ENCODE data around the gene NDUFS2.
A peak's percentile ranks its signal among the peaks of the same experiment; 100 is the strongest.

Gene NDUFS2

DNA sequence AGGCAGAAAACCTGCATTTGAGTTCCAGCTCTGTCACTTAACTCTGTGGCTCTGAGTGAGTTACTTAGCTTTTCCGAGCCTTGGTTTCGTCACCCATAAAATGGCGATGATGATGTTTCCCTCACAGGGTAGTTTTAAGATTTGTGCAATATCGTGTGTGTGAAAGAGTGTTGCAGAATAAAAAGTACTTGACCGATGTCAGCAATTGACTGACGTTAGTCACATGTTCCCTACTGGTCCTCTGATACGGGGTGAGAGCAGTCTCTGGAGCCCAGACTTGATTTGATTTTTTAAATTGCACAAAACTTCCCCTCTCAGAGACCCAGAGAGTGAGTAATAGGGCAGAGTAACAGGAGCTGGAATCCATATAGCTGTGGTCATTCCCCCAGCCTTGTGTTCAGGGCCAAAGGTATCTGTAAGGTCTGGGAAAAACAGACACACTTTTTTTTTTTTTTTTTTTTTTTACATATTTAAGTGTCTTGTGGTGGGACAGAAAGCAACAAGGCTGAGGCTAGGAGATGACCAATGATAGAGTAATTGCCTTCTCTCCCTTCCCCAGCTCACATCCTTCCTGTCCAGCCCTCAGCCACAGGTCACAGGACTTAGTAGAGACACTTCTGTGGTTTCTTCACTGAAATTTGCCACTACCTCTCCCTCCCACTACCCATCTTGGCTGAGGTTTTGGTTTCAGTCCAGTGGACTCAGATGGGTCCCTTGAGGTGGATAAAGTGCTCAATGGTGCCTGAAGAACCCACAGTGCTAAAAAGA is 15.0 kb downstream of the NDUFS2 start:
- H3K4me3 ChIP-seq (ENCODE audit: low read length), result no peak overlapping the region
- H3K9me3 ChIP-seq (ENCODE audit: control insufficient read depth, insufficient read depth, low read length), result no peaks in the 10 kb centered on the region
- H3K9me2 ChIP-seq (replicated peaks; ENCODE audit: control insufficient read depth, low read length), result no peaks in the 10 kb centered on the region
- H3K27me3 ChIP-seq (ENCODE audit: control insufficient read depth, low read length), result no peaks in the 10 kb centered on the region
- peaks cover 28% of the 10 kb centered on the region for H3K4me1 ChIP-seq (ENCODE audit: control insufficient read depth, low read length)
- H3K4me2 ChIP-seq (ENCODE audit: low read length), result peak overlapping the region; percentile 42
- no peaks in the 10 kb centered on the region for H3K79me2 ChIP-seq (ENCODE audit: control insufficient read depth, low read length)
- peaks cover 3% of the 10 kb centered on the region for H3F3A ChIP-seq (ENCODE audit: control insufficient read depth, insufficient read depth)
- H4K20me1 ChIP-seq (ENCODE audit: control insufficient read depth, insufficient read depth, low read depth, low read length), result no peaks in the 10 kb centered on the region
- no peak overlapping the region for H3K27ac ChIP-seq (ENCODE audit: low read depth, low read length)
- TF ChIP-seq EZH2phosphoT487 (IDR thresholded peaks at IDR 0.05; ENCODE audit: borderline replicate concordance, low read length), result no peak
- TF ChIP-seq, protein P1, sequence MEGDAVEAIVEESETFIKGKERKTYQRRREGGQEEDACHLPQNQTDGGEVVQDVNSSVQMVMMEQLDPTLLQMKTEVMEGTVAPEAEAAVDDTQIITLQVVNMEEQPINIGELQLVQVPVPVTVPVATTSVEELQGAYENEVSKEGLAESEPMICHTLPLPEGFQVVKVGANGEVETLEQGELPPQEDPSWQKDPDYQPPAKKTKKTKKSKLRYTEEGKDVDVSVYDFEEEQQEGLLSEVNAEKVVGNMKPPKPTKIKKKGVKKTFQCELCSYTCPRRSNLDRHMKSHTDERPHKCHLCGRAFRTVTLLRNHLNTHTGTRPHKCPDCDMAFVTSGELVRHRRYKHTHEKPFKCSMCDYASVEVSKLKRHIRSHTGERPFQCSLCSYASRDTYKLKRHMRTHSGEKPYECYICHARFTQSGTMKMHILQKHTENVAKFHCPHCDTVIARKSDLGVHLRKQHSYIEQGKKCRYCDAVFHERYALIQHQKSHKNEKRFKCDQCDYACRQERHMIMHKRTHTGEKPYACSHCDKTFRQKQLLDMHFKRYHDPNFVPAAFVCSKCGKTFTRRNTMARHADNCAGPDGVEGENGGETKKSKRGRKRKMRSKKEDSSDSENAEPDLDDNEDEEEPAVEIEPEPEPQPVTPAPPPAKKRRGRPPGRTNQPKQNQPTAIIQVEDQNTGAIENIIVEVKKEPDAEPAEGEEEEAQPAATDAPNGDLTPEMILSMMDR (IDR thresholded peaks at IDR 0.05; ENCODE audit: low read depth, low read length, poor library complexity, severe bottlenecking), result no peak
- peaks cover 22% of the 10 kb centered on the region for H3K36me3 ChIP-seq (ENCODE audit: control insufficient read depth, low read length)

DNA sequence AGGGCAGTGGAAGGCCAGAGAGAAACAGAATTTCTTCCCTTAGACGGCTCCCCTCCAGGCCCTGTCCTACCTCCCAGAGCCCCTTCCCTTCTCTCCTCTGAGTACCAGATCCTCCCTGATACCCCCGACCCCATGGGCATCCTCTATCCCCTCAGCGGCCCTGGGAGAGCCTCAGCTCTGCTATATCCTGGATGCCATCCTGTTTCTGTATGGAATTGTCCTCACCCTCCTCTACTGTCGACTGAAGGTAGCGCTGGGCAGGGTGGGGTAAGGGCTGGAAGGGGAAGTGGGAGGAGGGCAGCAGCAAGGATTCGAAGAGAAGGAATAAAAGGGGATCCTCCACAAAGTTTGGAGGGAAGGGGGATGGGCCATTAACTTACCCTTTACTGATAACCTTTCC is 15.7 kb downstream of the NDUFS2 start:
- no peaks in the 10 kb centered on the region for H3K27me3 ChIP-seq (ENCODE audit: control insufficient read depth, low read length)
- H3K4me2 ChIP-seq (ENCODE audit: low read length), result peak overlapping the region; percentile 42
- no peak for TF ChIP-seq EZH2phosphoT487 (IDR thresholded peaks at IDR 0.05; ENCODE audit: borderline replicate concordance, low read length)
- TF ChIP-seq, protein P1 (IDR thresholded peaks at IDR 0.05; ENCODE audit: low read depth, low read length, poor library complexity, severe bottlenecking), result no peak
- H3K4me3 ChIP-seq (ENCODE audit: low read length), result no peak overlapping the region
- peaks cover 3% of the 10 kb centered on the region for H3F3A ChIP-seq (ENCODE audit: control insufficient read depth, insufficient read depth)
- no peaks in the 10 kb centered on the region for H4K20me1 ChIP-seq (ENCODE audit: control insufficient read depth, insufficient read depth, low read depth, low read length)
- peaks cover 17% of the 10 kb centered on the region for H3K36me3 ChIP-seq (ENCODE audit: control insufficient read depth, low read length)
- H3K79me2 ChIP-seq (ENCODE audit: control insufficient read depth, low read length), result no peaks in the 10 kb centered on the region
- no peaks in the 10 kb centered on the region for H3K9me3 ChIP-seq (ENCODE audit: control insufficient read depth, insufficient read depth, low read length)
- H3K9me2 ChIP-seq (replicated peaks; ENCODE audit: control insufficient read depth, low read length), result no peaks in the 10 kb centered on the region
- no peak overlapping the region for H3K27ac ChIP-seq (ENCODE audit: low read depth, low read length)
- H3K4me1 ChIP-seq (ENCODE audit: control insufficient read depth, low read length), result peaks cover 28% of the 10 kb centered on the region

DNA sequence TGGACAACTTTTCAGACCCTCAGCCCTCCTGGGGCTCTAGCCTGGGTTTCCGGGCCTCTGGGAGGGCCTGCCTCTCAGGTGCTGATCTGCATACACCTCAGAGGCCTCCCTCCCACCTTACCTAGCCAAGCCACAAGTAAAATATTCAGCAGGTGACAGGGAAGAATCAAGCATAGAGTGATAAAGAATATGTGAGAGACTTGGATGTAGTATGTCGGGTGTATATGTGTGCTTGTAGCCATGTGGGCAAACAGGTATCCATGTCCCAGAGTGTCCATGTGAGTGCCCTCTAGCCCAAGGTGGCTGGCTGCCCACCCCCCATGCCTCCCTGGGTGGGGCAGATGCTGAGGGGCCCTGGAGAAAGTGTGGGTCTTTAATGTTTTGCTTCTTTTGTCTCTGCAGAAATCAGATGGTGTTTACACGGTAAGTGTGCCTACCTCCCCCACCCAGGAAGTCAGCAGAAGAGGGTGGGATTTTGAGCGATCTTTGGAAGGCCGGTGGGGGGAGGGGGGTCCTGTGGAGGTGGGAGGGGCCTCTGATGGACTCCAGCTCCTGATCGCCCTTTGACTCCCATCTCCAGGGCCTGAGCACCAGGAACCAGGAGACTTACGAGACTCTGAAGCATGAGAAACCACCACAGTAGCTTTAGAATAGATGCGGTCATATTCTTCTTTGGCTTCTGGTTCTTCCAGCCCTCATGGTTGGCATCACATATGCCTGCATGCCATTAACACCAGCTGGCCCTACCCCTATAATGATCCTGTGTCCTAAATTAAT is 16.3 kb downstream of the NDUFS2 start:
- Histone ChIP-seq H3K27ac (ENCODE audit: low read depth, low read length) (no peak overlapping the region), H3F3A (ENCODE audit: control insufficient read depth, insufficient read depth) (peaks cover 3% of the 10 kb centered on the region), H3K4me2 (ENCODE audit: low read length) (peak overlapping the region; percentile 42), H3K79me2 (ENCODE audit: control insufficient read depth, low read length) (no peaks in the 10 kb centered on the region), H3K4me1 (ENCODE audit: control insufficient read depth, low read length) (peaks cover 28% of the 10 kb centered on the region), H3K9me2 (replicated peaks; ENCODE audit: control insufficient read depth, low read length) (no peaks in the 10 kb centered on the region), H3K4me3 (ENCODE audit: low read length) (no peak overlapping the region), H3K36me3 (ENCODE audit: control insufficient read depth, low read length) (peaks cover 11% of the 10 kb centered on the region), H3K27me3 (ENCODE audit: control insufficient read depth, low read length) (no peaks in the 10 kb centered on the region), H4K20me1 (ENCODE audit: control insufficient read depth, insufficient read depth, low read depth, low read length) (no peaks in the 10 kb centered on the region), H3K9me3 (ENCODE audit: control insufficient read depth, insufficient read depth, low read length) (no peaks in the 10 kb centered on the region)
- TF ChIP-seq, protein P1 (IDR thresholded peaks at IDR 0.05; ENCODE audit: low read depth, low read length, poor library complexity, severe bottlenecking), result no peak
- no peak for TF ChIP-seq EZH2phosphoT487 (IDR thresholded peaks at IDR 0.05; ENCODE audit: borderline replicate concordance, low read length)

All from DOHH2 (cell line).